ENCODE measurements around the gene ARSJ. TPM values are rescaled to one million over a fixed set of nuclear protein-coding genes. Genes with fewer than 3 reads are reported as not detected.
A peak's percentile ranks its signal among the peaks of the same experiment; 100 is the strongest.

ARSJ gene
- total RNA-seq (2021) (3.8 and 4.6 TPM in 2 replicates), Bru-seq, nascent RNA (percentile 56 among the genes with signal in this experiment), BruChase-seq, experiment 1, labeled RNA remaining after a 2-hour chase (percentile 47 among the genes with signal in this experiment), BruChase-seq, experiment 2, labeled RNA remaining after a 6-hour chase (percentile 39 among the genes with signal in this experiment)
- long read RNA-seq, partial matches to known transcripts = 1 of 6 reads
- long read RNA-seq, other reads (novel, unspliced or antisense) = 5 of 6 reads

- DNase-seq (ENCODE audit: low spot score) = peak; percentile 72
- Histone ChIP-seq H3K4me1 (ENCODE audit: insufficient read depth, low read length, poor library complexity, severe bottlenecking) (no peaks in the 10 kb centered on the region), H3K9me3 (ENCODE audit: low read depth, low read length, poor library complexity, severe bottlenecking) (peaks cover 7% of the 10 kb centered on the region), H3K36me3 (ENCODE audit: insufficient read depth, low read length, poor library complexity, severe bottlenecking) (no peaks in the 10 kb centered on the region), H3K4me3 (ENCODE audit: low read depth, low read length, poor library complexity, severe bottlenecking) (peak within 1 kb of the TSS; percentile 69), H3K27me3 (replicated peaks; ENCODE audit: insufficient read depth, low read depth, low read length, poor library complexity) (peaks cover 5% of the 10 kb centered on the region), H3K27ac (ENCODE audit: low read depth, low read length, poor library complexity, severe bottlenecking) (peak within 1 kb of the TSS; percentile 71)
- ChIA-PET CTCF (interaction anchor here (0.7 kb wide), 1 partner anchor 429 kb away, joined by 3 read pairs; no protein-coding TSS in a partner anchor), POLR2A (ENCODE audit: low non-redundant PET) (interaction anchor here (0.6 kb wide), 1 partner anchor 241 kb away, joined by 3 read pairs; no protein-coding TSS in a partner anchor)
- no TSS peak for BruUV-seq (replicated peaks)
- intact Hi-C loops (cut with micrococcal nuclease; ENCODE audit: unreplicated experiment) = no loop called here
- TF ChIP-seq, protein P1, sequence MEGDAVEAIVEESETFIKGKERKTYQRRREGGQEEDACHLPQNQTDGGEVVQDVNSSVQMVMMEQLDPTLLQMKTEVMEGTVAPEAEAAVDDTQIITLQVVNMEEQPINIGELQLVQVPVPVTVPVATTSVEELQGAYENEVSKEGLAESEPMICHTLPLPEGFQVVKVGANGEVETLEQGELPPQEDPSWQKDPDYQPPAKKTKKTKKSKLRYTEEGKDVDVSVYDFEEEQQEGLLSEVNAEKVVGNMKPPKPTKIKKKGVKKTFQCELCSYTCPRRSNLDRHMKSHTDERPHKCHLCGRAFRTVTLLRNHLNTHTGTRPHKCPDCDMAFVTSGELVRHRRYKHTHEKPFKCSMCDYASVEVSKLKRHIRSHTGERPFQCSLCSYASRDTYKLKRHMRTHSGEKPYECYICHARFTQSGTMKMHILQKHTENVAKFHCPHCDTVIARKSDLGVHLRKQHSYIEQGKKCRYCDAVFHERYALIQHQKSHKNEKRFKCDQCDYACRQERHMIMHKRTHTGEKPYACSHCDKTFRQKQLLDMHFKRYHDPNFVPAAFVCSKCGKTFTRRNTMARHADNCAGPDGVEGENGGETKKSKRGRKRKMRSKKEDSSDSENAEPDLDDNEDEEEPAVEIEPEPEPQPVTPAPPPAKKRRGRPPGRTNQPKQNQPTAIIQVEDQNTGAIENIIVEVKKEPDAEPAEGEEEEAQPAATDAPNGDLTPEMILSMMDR (conservative IDR thresholded peaks at IDR 0.05; ENCODE audit: low read depth, low read length) = 0 out of 2 replicates have a peak, but pooled peaks have one; percentile 21
- no peak for TF ChIP-seq EZH2 (IDR thresholded peaks at IDR 0.05; ENCODE audit: borderline replicate concordance, low read depth, low read length, poor library complexity, severe bottlenecking)
Observed at GRCh38 chr4:113979148-113979904, at the start of gene ARSJ. TSS of gene ARSJ (minus strand) at chr4:113979647. CDS start at chr4:113978834, 813 bp downstream.

DNA sequence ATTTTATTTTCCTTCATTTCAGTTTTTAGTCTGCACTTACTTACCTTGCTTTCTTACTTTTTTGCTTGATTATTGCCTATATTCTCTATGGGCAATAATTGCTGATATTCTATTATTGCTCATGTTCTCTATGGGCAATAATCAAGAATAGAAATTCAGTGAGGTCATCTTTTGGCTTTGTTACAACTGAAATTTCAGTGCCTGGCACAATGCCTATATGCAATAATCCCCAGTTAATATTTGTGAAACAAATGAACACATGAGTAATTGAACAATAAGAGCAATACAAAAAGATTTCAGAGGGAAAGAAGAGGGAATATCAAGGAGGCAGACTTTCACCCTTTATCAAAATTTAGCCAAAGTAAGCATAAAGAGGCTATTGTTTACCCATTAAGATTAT is 48.6 kb upstream of the ARSJ start:
- ChIA-PET CTCF (no interaction called here), POLR2A (ENCODE audit: low non-redundant PET) (no interaction called here)
- TF ChIP-seq EZH2 (IDR thresholded peaks at IDR 0.05; ENCODE audit: borderline replicate concordance, low read depth, low read length, poor library complexity, severe bottlenecking) = no peak
- TF ChIP-seq, protein P1 (conservative IDR thresholded peaks at IDR 0.05; ENCODE audit: low read depth, low read length) = no peak
- intact Hi-C loops (cut with micrococcal nuclease; ENCODE audit: unreplicated experiment) = no loop called here
- H3K27me3 ChIP-seq (replicated peaks; ENCODE audit: insufficient read depth, low read depth, low read length, poor library complexity) = no peaks in the 10 kb centered on the region
- no peak overlapping the region for H3K4me3 ChIP-seq (ENCODE audit: low read depth, low read length, poor library complexity, severe bottlenecking)
- no TSS peak for BruUV-seq (replicated peaks)
- H3K36me3 ChIP-seq (ENCODE audit: insufficient read depth, low read length, poor library complexity, severe bottlenecking) = no peaks in the 10 kb centered on the region
- H3K27ac ChIP-seq (ENCODE audit: low read depth, low read length, poor library complexity, severe bottlenecking) = no peak overlapping the region
- H3K4me1 ChIP-seq (ENCODE audit: insufficient read depth, low read length, poor library complexity, severe bottlenecking) = peaks cover 21% of the 10 kb centered on the region
- peak; percentile 41 for DNase-seq (ENCODE audit: low spot score)
- H3K9me3 ChIP-seq (ENCODE audit: low read depth, low read length, poor library complexity, severe bottlenecking) = no peaks in the 10 kb centered on the region

DNA sequence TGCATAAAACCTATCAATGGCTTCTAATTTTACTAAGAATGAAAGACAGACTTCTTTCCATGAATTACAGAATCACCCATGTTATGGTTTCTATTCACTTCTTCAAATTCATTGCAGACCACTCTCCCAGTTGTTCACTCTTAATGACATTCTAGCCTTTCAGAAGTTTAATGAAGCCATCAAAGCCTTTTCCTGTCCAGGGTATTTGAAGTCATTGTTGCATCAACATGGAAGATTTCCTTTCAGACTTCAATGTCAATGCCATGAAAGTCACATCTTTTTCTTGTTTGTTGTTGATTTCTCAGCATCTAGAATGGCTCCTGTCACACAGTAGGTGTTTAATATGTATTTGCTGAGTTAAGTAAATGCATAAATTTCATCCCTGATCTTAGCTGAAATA is 48.1 kb upstream of the ARSJ start:
- Histone ChIP-seq H3K4me3 (ENCODE audit: low read depth, low read length, poor library complexity, severe bottlenecking) (no peak overlapping the region), H3K9me3 (ENCODE audit: low read depth, low read length, poor library complexity, severe bottlenecking) (no peaks in the 10 kb centered on the region), H3K27ac (ENCODE audit: low read depth, low read length, poor library complexity, severe bottlenecking) (no peak overlapping the region), H3K4me1 (ENCODE audit: insufficient read depth, low read length, poor library complexity, severe bottlenecking) (peaks cover 21% of the 10 kb centered on the region), H3K36me3 (ENCODE audit: insufficient read depth, low read length, poor library complexity, severe bottlenecking) (no peaks in the 10 kb centered on the region), H3K27me3 (replicated peaks; ENCODE audit: insufficient read depth, low read depth, low read length, poor library complexity) (no peaks in the 10 kb centered on the region)
- BruUV-seq (replicated peaks) = no TSS peak
- intact Hi-C loops (cut with micrococcal nuclease; ENCODE audit: unreplicated experiment) = no loop called here
- TF ChIP-seq, protein P1 (conservative IDR thresholded peaks at IDR 0.05; ENCODE audit: low read depth, low read length) = no peak
- no peak for TF ChIP-seq EZH2 (IDR thresholded peaks at IDR 0.05; ENCODE audit: borderline replicate concordance, low read depth, low read length, poor library complexity, severe bottlenecking)
- ChIA-PET CTCF (no interaction called here), POLR2A (ENCODE audit: low non-redundant PET) (no interaction called here)
- DNase-seq (ENCODE audit: low spot score) = peak; percentile 67
